Ascending aorta (tissue), 2 donors: Measurements from ENCODE around the gene NOD2. TPM values are rescaled to one million over a fixed set of nuclear protein-coding genes. Genes with fewer than 3 reads are reported as not detected.
A peak's percentile ranks its signal among the peaks of the same experiment; 100 is the strongest.

Experiments used
- DNase-seq, 2 donors: peaks; one replicate each; pipeline ENCODE4 v3.0.0-alpha.2; 2019; ENCODE audit warnings: low spot score in 2 of 2
- H3K27ac ChIP-seq, 2 donors: fragments of 200-600 bp; sonication (generic); one replicate each; pipeline ENCODE4 v1.5.1; 2016 to 2017; ENCODE audit warnings: mild to moderate bottlenecking in 1 of 2
- H3K27me3 ChIP-seq: fragments of 200-600 bp; sonication (generic); one replicate; pipeline ENCODE4 v1.5.1; 2017
- H3K36me3 ChIP-seq, 2 donors: fragments of 200-600 bp; sonication (generic); one replicate each; pipeline ENCODE4 v1.5.1; 2016
- H3K4me1 ChIP-seq, 2 donors: fragments of 200-600 bp; sonication (generic); one replicate each; pipeline ENCODE4 v1.5.1; 2016 to 2017; ENCODE audit warnings: mild to moderate bottlenecking in 1 of 2
- H3K4me3 ChIP-seq, 2 donors: fragments of 200-600 bp; sonication (generic); one replicate each; pipeline ENCODE4 v1.5.1; 2016 to 2017; ENCODE audit warnings: mild to moderate bottlenecking in 1 of 2
- H3K9me3 ChIP-seq, 2 donors: fragments of 200-600 bp; sonication (generic); one replicate each; pipeline ENCODE4 v1.5.1; 2016
- intact Hi-C: fragments of 100-400 bp; cut with DNase I; formaldehyde crosslinking; loops from one replicate; pipeline ENCODE4 v1.15.1; 2023
- total RNA-seq: library from RNA; depleted of rRNA; stranded (reverse); fragments of >200 nt; gene quantifications from one replicate; pipeline ENCODE4 v1.1.0, GENCODE V29; 2016
- TF ChIP-seq, protein P1 (sequence below), 3 experiments: fragments of 200-600 bp in 2 of 3; fragments of 450-650 bp in 1 of 3; sonication (generic) in 2 of 3; IDR thresholded peaks; one replicate each; pipeline ENCODE4 v1.5.1; 2016 to 2019; ENCODE audit warnings: antibody characterized with exemption in 3 of 3, mild to moderate bottlenecking in 1 of 3, moderate library complexity in 1 of 3

NOD2 gene
- total RNA-seq, 1 donor from 2014 or later: 3.8 TPM

DNA sequence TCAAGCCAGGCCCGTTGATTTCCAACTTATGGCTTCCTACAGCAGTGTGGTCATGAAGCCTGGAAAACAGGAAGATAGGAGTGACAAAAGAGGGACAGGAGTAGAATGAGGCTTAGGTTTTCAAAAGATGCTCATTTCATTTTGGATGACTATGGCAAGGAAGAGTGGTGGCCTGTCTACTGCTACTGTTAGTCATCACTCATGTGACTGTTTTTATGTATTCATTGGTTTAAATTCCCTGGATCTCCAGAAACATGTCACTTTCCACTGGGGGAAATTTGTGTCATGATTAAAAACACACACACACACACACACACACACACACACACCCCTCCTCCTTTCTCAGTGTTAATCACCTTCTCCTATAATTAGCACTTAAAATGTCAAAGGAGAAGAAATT is 47.3 kb downstream of the NOD2 start:
- no peaks in the 10 kb centered on the region for H3K27me3 ChIP-seq
- H3K27ac ChIP-seq: no peak overlapping the region
- peak overlapping the region in 1 of 2 donors; percentile 60 for H3K4me3 ChIP-seq
- DNase-seq: no peak
- H3K36me3 ChIP-seq: no peaks in the 10 kb centered on the region
- peaks cover 0 to 9% of the 10 kb centered on the region in 2 donors for H3K4me1 ChIP-seq
- TF ChIP-seq, protein P1, sequence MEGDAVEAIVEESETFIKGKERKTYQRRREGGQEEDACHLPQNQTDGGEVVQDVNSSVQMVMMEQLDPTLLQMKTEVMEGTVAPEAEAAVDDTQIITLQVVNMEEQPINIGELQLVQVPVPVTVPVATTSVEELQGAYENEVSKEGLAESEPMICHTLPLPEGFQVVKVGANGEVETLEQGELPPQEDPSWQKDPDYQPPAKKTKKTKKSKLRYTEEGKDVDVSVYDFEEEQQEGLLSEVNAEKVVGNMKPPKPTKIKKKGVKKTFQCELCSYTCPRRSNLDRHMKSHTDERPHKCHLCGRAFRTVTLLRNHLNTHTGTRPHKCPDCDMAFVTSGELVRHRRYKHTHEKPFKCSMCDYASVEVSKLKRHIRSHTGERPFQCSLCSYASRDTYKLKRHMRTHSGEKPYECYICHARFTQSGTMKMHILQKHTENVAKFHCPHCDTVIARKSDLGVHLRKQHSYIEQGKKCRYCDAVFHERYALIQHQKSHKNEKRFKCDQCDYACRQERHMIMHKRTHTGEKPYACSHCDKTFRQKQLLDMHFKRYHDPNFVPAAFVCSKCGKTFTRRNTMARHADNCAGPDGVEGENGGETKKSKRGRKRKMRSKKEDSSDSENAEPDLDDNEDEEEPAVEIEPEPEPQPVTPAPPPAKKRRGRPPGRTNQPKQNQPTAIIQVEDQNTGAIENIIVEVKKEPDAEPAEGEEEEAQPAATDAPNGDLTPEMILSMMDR (IDR thresholded peaks at IDR 0.05): no peak
- intact Hi-C loops: loop anchor here (2.0 to 10.0 kb wide), 5 partner anchors 44 to 906 kb away; partner anchors contain the start of genes CNEP1R1 and HEATR3
- H3K9me3 ChIP-seq: no peaks in the 10 kb centered on the region

DNA sequence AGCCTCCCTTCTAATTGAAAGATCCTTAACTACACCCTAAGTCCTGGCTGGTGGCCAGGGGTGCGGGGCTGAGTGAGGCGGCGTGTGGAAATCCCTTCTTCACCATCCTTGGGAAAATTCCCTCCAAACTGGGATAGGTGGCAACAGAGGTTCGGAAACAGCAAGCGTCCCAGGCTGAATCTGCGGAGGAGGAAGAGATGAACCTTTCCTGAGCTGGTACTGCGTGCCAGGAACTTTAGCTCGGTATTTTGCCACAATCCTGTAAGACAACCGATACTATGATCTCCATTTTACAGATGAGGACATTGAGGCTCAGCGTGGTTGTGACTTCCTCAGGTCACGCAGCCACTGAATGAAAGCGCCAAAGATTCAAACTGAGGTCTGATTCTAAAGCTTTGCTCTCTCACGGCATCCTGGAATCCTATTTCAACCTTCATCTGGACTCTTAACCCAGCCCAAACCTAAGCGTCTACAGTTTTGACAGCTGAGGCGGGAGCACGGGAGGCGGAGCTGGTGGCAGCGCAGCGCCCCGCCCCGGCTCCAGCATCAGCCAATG is 47.9 kb downstream of the NOD2 start:
- Histone ChIP-seq H3K4me3 (peak overlapping the region; percentile 38 to 60), H3K9me3 (no peaks in the 10 kb centered on the region), H3K27me3 (no peaks in the 10 kb centered on the region), H3K36me3 (no peaks in the 10 kb centered on the region), H3K27ac (peak overlapping the region; percentile 53 to 86), H3K4me1 (peaks cover 0 to 12% of the 10 kb centered on the region in 2 donors)
- peak in 1 of 2 donors; percentile 68 for DNase-seq
- TF ChIP-seq, protein P1 (IDR thresholded peaks at IDR 0.05): no peak
- intact Hi-C loops: loop anchor here (2.0 to 10.0 kb wide), 5 partner anchors 45 to 907 kb away; partner anchors contain the start of genes CNEP1R1 and HEATR3

- intact Hi-C loops: loop anchor here (2.0 to 10.0 kb wide), 8 partner anchors 45 to 907 kb away; partner anchors contain the start of genes CNEP1R1, HEATR3, NKD1 and TENT4B
- TF ChIP-seq, protein P1 (IDR thresholded peaks at IDR 0.05): no peak
- no peaks in the 10 kb centered on the region for H3K9me3 ChIP-seq
- H3K27ac ChIP-seq: peak within 1 kb of the TSS; percentile 86
- DNase-seq: peak; percentile 99 to 100
- H3K4me3 ChIP-seq: peak within 1 kb of the TSS; percentile 69 to 93
- no peaks in the 10 kb centered on the region for H3K36me3 ChIP-seq
- H3K4me1 ChIP-seq: peaks cover 0 to 12% of the 10 kb centered on the region in 2 donors
- no peaks in the 10 kb centered on the region for H3K27me3 ChIP-seq
Measured at GRCh38 chr16:50741781-50742575, 48.6 kb downstream of the NOD2 start, which contains the start of gene CYLD. Gene CYLD (plus strand): TSS chr16:50742086. CDS start chr16:50749699, 7,613 bp downstream.

DNA sequence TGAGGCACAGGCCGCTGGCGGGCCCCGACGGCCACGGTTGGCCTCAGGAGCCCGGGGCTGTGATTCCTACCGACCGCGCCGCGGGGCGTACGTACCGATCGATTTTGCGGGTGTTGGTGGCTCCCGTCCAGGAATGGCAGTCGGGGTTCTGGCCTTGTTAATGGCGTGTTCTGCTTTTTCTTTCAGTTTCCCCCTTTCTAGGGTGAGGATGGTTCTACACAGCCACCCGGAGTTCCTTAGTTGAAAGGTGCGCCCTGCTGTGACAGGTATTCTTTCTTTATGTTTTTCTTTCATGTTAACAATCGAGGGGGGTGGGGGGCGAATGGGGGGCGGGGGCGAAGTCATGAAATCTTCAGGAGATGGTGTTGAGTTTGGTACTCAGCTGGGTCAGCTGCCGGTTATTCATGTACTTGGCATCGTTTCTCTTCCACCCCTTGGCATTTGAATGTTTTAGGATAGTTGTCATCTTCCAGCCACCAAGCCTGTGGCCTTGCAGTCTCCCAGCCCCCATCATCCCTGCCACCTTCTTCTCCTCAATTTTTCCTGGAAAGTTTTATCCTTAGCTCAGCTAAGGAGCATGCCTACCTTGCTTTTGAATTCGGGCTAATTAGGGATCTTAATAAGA is 49.3 kb downstream of the NOD2 start:
- TF ChIP-seq, protein P1 (IDR thresholded peaks at IDR 0.05): no peak
- Histone ChIP-seq H3K9me3 (no peaks in the 10 kb centered on the region), H3K4me1 (peaks cover 0 to 12% of the 10 kb centered on the region in 2 donors), H3K27ac (peak overlapping the region; percentile 86), H3K27me3 (no peaks in the 10 kb centered on the region), H3K4me3 (peak overlapping the region; percentile 69 to 93), H3K36me3 (peaks cover 0 to 3% of the 10 kb centered on the region in 2 donors)
- peak in 1 of 2 donors; percentile 68 for DNase-seq
- intact Hi-C loops: loop anchor here (2.0 to 10.0 kb wide), 6 partner anchors 136 to 908 kb away; partner anchors contain the start of genes HEATR3, NKD1 and TENT4B

GRCh38 chr16:50743581-50744225 is 50.3 kb downstream of the NOD2 start:
- no peak for DNase-seq
- Histone ChIP-seq H3K27me3 (no peaks in the 10 kb centered on the region), H3K4me1 (peaks cover 0 to 16% of the 10 kb centered on the region in 2 donors), H3K4me3 (peak overlapping the region; percentile 69 to 93), H3K9me3 (no peaks in the 10 kb centered on the region), H3K27ac (peak overlapping the region in 1 of 2 donors; percentile 86), H3K36me3 (peaks cover 0 to 3% of the 10 kb centered on the region in 2 donors)
- TF ChIP-seq, protein P1 (IDR thresholded peaks at IDR 0.05): no peak
- intact Hi-C loops: loop anchor here (2.0 to 10.0 kb wide), 6 partner anchors 137 to 909 kb away; partner anchors contain the start of genes HEATR3, NKD1 and TENT4B
